Panc1 (cell line): ENCODE measurements around the gene MMP17.

Source experiments
- CTCF ChIP-seq: fragments of 450-650 bp; IDR thresholded peaks from 2 replicates; pipeline ENCODE4 v1.5.1; 2017; ENCODE audit warnings: mild to moderate bottlenecking
- POLR2AphosphoS5 ChIP-seq: IDR thresholded peaks from 2 replicates; pipeline ENCODE4 v1.6.1; 2012; ENCODE audit warnings: mild to moderate bottlenecking, low read depth, low read length, moderate library complexity
- REST ChIP-seq, 2 experiments: IDR thresholded peaks; 2 replicates each; pipeline ENCODE4 v1.6.1; 2011 to 2012; ENCODE audit warnings: low read depth in 2 of 2, control low read depth in 1 of 2, low read length in 1 of 2, mild to moderate bottlenecking in 1 of 2, moderate library complexity in 1 of 2; ENCODE audit not compliant: insufficient read depth in 1 of 2
- SIN3A ChIP-seq: IDR thresholded peaks from 2 replicates; pipeline ENCODE4 v1.6.1; 2012; ENCODE audit warnings: low read depth, mild to moderate bottlenecking, low read length, moderate library complexity, borderline replicate concordance; ENCODE audit not compliant: insufficient read depth
- TCF7L2 ChIP-seq: IDR thresholded peaks from 2 replicates; pipeline ENCODE4 v1.6.1; 2011; ENCODE audit warnings: mild to moderate bottlenecking, low read depth, low read length, inconsistent platforms

- no peak for TF ChIP-seq CTCF
- TF ChIP-seq POLR2AphosphoS5 = no peak
- TF ChIP-seq REST (IDR thresholded peaks at IDR 0.05; ENCODE audit: insufficient read depth in 1 of 2, low read depth in 2 of 2, low read length in 1 of 2) = no peak
- no peak for TF ChIP-seq TCF7L2
- TF ChIP-seq SIN3A = no peak
Observed at GRCh38 chr12:131789638-131790037, 38.6 kb upstream of the MMP17 start.
